ENCODE measurements around the gene NDUFS6.
"Not testable (repeated sequence)": the region's sequence is repeated elsewhere in the genome, so short reads cannot be mapped to it uniquely, and the experiment has no call there.

The NDUFS6 gene

GRCh38 chr5:1796371-1797102 lies 4.7 kb upstream of the NDUFS6 start:
- Histone ChIP-seq H3K4me3 (ENCODE audit: low read length in 2 of 2) (no peak overlapping the region), H3K9ac (ENCODE audit: low read depth in 1 of 2, low read length in 2 of 2) (no peak overlapping the region), H3K4me1 (ENCODE audit: control insufficient read depth in 2 of 2, insufficient read depth in 2 of 2, low read length in 2 of 2) (peaks cover 16 to 17% of the 10 kb centered on the region in 2 donors), H3K27me3 (ENCODE audit: control insufficient read depth in 2 of 2, insufficient read depth in 2 of 2, low read length in 2 of 2) (no peaks in the 10 kb centered on the region), H3K36me3 (ENCODE audit: control insufficient read depth in 2 of 2, insufficient read depth in 2 of 2, low read length in 2 of 2) (peaks cover 6 to 19% of the 10 kb centered on the region in 2 donors), H3K9me3 (ENCODE audit: control insufficient read depth in 2 of 2, low read length in 2 of 2) (no peaks in the 10 kb centered on the region), H3K27ac (ENCODE audit: low read depth in 2 of 2, low read length in 2 of 2) (no peak overlapping the region)

GRCh38 chr5:1797103-1797800 lies 4.0 kb upstream of the NDUFS6 start:
- H3K4me3 ChIP-seq (ENCODE audit: low read length in 2 of 2): no peak overlapping the region
- no peak overlapping the region for H3K9ac ChIP-seq (ENCODE audit: low read depth in 1 of 2, low read length in 2 of 2)
- peaks cover 16 to 22% of the 10 kb centered on the region in 2 donors for H3K4me1 ChIP-seq (ENCODE audit: control insufficient read depth in 2 of 2, insufficient read depth in 2 of 2, low read length in 2 of 2)

GRCh38 chr5:1797855-1798254 lies 3.4 kb upstream of the NDUFS6 start:
- H3K27ac ChIP-seq (ENCODE audit: low read depth in 2 of 2, low read length in 2 of 2): no peak overlapping the region
- no peaks in the 10 kb centered on the region for H3K9me3 ChIP-seq (ENCODE audit: control insufficient read depth in 2 of 2, low read length in 2 of 2)
- no peak overlapping the region for H3K9ac ChIP-seq (ENCODE audit: low read depth in 1 of 2, low read length in 2 of 2)
- H3K4me3 ChIP-seq (ENCODE audit: low read length in 2 of 2): no peak overlapping the region
- no peaks in the 10 kb centered on the region for H3K27me3 ChIP-seq (ENCODE audit: control insufficient read depth in 2 of 2, insufficient read depth in 2 of 2, low read length in 2 of 2)
- peaks cover 16 to 22% of the 10 kb centered on the region in 2 donors for H3K4me1 ChIP-seq (ENCODE audit: control insufficient read depth in 2 of 2, insufficient read depth in 2 of 2, low read length in 2 of 2)
- peaks cover 7 to 21% of the 10 kb centered on the region in 2 donors for H3K36me3 ChIP-seq (ENCODE audit: control insufficient read depth in 2 of 2, insufficient read depth in 2 of 2, low read length in 2 of 2)

More at GRCh38 chr5:1797103-1797800, 4.0 kb upstream of the NDUFS6 start:
- Histone ChIP-seq H3K36me3 (ENCODE audit: control insufficient read depth in 2 of 2, insufficient read depth in 2 of 2, low read length in 2 of 2) (peaks cover 6 to 19% of the 10 kb centered on the region in 2 donors), H3K27me3 (ENCODE audit: control insufficient read depth in 2 of 2, insufficient read depth in 2 of 2, low read length in 2 of 2) (no peaks in the 10 kb centered on the region), H3K9me3 (ENCODE audit: control insufficient read depth in 2 of 2, low read length in 2 of 2) (no peaks in the 10 kb centered on the region), H3K27ac (ENCODE audit: low read depth in 2 of 2, low read length in 2 of 2) (no peak overlapping the region)

GRCh38 chr5:1798589-1798988 lies 2.6 kb upstream of the NDUFS6 start:
- Histone ChIP-seq H3K4me1 (ENCODE audit: control insufficient read depth in 2 of 2, insufficient read depth in 2 of 2, low read length in 2 of 2) (peaks cover 16 to 22% of the 10 kb centered on the region in 2 donors), H3K36me3 (ENCODE audit: control insufficient read depth in 2 of 2, insufficient read depth in 2 of 2, low read length in 2 of 2) (peaks cover 14 to 28% of the 10 kb centered on the region in 2 donors), H3K9ac (ENCODE audit: low read depth in 1 of 2, low read length in 2 of 2) (peak overlapping the region; percentile 63 to 80), H3K4me3 (ENCODE audit: low read length in 2 of 2) (peak overlapping the region; percentile 81 to 97)
- not testable (repeated sequence) for H3K9me3 ChIP-seq (ENCODE audit: control insufficient read depth in 2 of 2, low read length in 2 of 2); H3K27ac ChIP-seq (ENCODE audit: low read depth in 2 of 2, low read length in 2 of 2); H3K27me3 ChIP-seq (ENCODE audit: control insufficient read depth in 2 of 2, insufficient read depth in 2 of 2, low read length in 2 of 2)

GRCh38 chr5:1799110-1799601 lies 2.1 kb upstream of the NDUFS6 start:
- Histone ChIP-seq H3K4me1 (ENCODE audit: control insufficient read depth in 2 of 2, insufficient read depth in 2 of 2, low read length in 2 of 2) (peaks cover 16 to 22% of the 10 kb centered on the region in 2 donors), H3K27ac (ENCODE audit: low read depth in 2 of 2, low read length in 2 of 2) (peak overlapping the region; percentile 31 to 38), H3K36me3 (ENCODE audit: control insufficient read depth in 2 of 2, insufficient read depth in 2 of 2, low read length in 2 of 2) (peaks cover 20 to 34% of the 10 kb centered on the region in 2 donors), H3K27me3 (ENCODE audit: control insufficient read depth in 2 of 2, insufficient read depth in 2 of 2, low read length in 2 of 2) (no peaks in the 10 kb centered on the region), H3K4me3 (ENCODE audit: low read length in 2 of 2) (peak overlapping the region; percentile 81 to 97), H3K9ac (ENCODE audit: low read depth in 1 of 2, low read length in 2 of 2) (peak overlapping the region; percentile 63 to 80), H3K9me3 (ENCODE audit: control insufficient read depth in 2 of 2, low read length in 2 of 2) (no peaks in the 10 kb centered on the region)

- Histone ChIP-seq H3K36me3 (ENCODE audit: control insufficient read depth in 2 of 2, insufficient read depth in 2 of 2, low read length in 2 of 2) (peaks cover 27 to 39% of the 10 kb centered on the region in 2 donors), H3K4me1 (ENCODE audit: control insufficient read depth in 2 of 2, insufficient read depth in 2 of 2, low read length in 2 of 2) (peaks cover 16 to 22% of the 10 kb centered on the region in 2 donors)
These were observed 1.4 kb upstream of the NDUFS6 start, which contains the start of gene MRPL36 for GRCh38 chr5:1799602-1800471. MRPL36 (minus strand) TSS chr5:1799837; CDS start chr5:1798935, 902 bp downstream.

DNA sequence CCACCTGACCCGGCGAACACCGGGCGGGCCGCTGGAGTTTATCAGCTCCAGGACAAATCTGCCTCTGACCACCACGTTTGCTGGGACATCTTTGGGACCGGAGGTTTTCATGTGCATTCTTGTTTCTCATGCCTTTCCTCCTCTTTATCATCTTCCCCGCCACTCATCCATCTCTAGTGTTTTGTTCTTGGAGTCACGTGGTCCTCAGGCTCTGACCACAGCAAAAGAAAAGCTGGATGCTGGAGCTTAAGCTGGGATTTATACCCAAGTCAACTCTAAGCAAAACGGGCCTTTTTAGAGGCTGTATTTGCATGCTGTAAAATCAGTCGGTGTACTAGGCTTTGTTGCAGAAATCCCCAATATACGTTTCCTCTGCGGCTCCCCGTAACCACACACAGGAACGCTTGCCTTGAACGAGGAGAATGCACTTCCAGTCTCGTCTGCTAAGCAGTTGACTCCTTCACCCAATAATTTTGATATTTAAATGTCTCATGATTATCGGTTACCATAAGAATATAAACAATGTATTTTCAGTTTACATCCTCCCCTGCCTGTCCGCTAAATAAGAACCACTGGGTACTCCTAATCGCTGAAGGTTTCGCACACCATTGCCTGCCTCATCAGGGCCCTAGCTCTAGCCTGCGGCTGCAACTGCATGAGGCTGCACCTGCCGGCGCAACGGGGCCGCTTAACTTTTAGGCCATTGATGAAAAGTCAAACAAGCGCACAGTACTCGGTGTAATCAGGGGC lies 560 bp upstream of the NDUFS6 start:
- peaks cover 35 to 47% of the 10 kb centered on the region in 2 donors for H3K36me3 ChIP-seq (ENCODE audit: control insufficient read depth in 2 of 2, insufficient read depth in 2 of 2, low read length in 2 of 2)
- H3K4me1 ChIP-seq (ENCODE audit: control insufficient read depth in 2 of 2, insufficient read depth in 2 of 2, low read length in 2 of 2): peaks cover 16 to 22% of the 10 kb centered on the region in 2 donors
- no peaks in the 10 kb centered on the region for H3K27me3 ChIP-seq (ENCODE audit: control insufficient read depth in 2 of 2, insufficient read depth in 2 of 2, low read length in 2 of 2)
- H3K9me3 ChIP-seq (ENCODE audit: control insufficient read depth in 2 of 2, low read length in 2 of 2): no peaks in the 10 kb centered on the region
- peak overlapping the region; percentile 70 to 95 for H3K9ac ChIP-seq (ENCODE audit: low read depth in 1 of 2, low read length in 2 of 2)
- H3K27ac ChIP-seq (ENCODE audit: low read depth in 2 of 2, low read length in 2 of 2): peak overlapping the region; percentile 79 to 81
- H3K4me3 ChIP-seq (ENCODE audit: low read length in 2 of 2): peak overlapping the region; percentile 81 to 97

More at GRCh38 chr5:1799602-1800471, 1.4 kb upstream of the NDUFS6 start, which contains the start of gene MRPL36:
- Histone ChIP-seq H3K9ac (ENCODE audit: low read depth in 1 of 2, low read length in 2 of 2) (peak within 1 kb of the TSS; percentile 70 to 95), H3K9me3 (ENCODE audit: control insufficient read depth in 2 of 2, low read length in 2 of 2) (no peaks in the 10 kb centered on the region), H3K4me3 (ENCODE audit: low read length in 2 of 2) (peak within 1 kb of the TSS; percentile 81 to 97), H3K27ac (ENCODE audit: low read depth in 2 of 2, low read length in 2 of 2) (peak within 1 kb of the TSS; percentile 79 to 81), H3K27me3 (ENCODE audit: control insufficient read depth in 2 of 2, insufficient read depth in 2 of 2, low read length in 2 of 2) (no peaks in the 10 kb centered on the region)

DNA sequence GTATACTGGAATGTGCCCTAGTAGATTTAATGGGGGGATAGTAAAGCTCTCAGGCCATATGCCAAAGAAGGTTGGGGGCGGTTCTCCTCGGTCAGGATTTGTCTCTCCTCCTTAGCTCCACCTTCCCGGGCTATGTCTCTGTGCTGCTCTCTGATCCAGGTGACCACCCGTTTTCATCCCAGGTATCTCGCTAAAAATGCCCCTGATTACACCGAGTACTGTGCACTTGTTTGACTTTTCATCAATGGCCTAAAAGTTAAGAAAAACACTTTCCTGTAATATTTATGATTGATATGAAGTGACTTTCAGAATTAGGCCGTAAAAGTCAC lies 724 bp downstream of the NDUFS6 start:
- H3K9me3 ChIP-seq (ENCODE audit: control insufficient read depth in 2 of 2, low read length in 2 of 2): no peaks in the 10 kb centered on the region
- peak overlapping the region; percentile 82 to 95 for H3K9ac ChIP-seq (ENCODE audit: low read depth in 1 of 2, low read length in 2 of 2)
- no peaks in the 10 kb centered on the region for H3K27me3 ChIP-seq (ENCODE audit: control insufficient read depth in 2 of 2, insufficient read depth in 2 of 2, low read length in 2 of 2)
- H3K4me3 ChIP-seq (ENCODE audit: low read length in 2 of 2): peak overlapping the region; percentile 81 to 97
- H3K4me1 ChIP-seq (ENCODE audit: control insufficient read depth in 2 of 2, insufficient read depth in 2 of 2, low read length in 2 of 2): peaks cover 16 to 22% of the 10 kb centered on the region in 2 donors
- H3K36me3 ChIP-seq (ENCODE audit: control insufficient read depth in 2 of 2, insufficient read depth in 2 of 2, low read length in 2 of 2): peaks cover 46 to 55% of the 10 kb centered on the region in 2 donors
- H3K27ac ChIP-seq (ENCODE audit: low read depth in 2 of 2, low read length in 2 of 2): peak overlapping the region in 1 of 2 donors; percentile 79

DNA sequence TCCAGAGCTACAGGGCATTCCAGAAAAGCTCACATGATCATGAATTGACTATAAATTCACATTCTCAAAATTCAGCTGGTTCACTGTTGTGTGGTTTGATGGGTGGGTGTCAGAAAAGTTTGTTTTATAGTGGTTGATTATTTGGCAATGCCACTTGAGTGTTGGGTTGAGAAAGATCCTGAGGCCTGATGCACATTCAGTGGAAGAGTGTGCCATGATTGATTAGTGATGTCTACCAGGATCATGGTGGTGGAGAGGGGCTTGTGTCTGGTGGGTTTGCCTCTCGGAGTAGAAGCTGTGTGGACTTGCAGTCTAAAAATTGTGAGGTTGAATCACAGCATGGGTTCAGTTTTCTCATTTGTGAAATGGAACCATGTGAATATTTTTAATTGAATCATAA lies 2.0 kb downstream of the NDUFS6 start:
- Histone ChIP-seq H3K4me1 (ENCODE audit: control insufficient read depth in 2 of 2, insufficient read depth in 2 of 2, low read length in 2 of 2) (peaks cover 13 to 22% of the 10 kb centered on the region in 2 donors), H3K9me3 (ENCODE audit: control insufficient read depth in 2 of 2, low read length in 2 of 2) (no peaks in the 10 kb centered on the region), H3K36me3 (ENCODE audit: control insufficient read depth in 2 of 2, insufficient read depth in 2 of 2, low read length in 2 of 2) (peaks cover 52 to 56% of the 10 kb centered on the region in 2 donors), H3K9ac (ENCODE audit: low read depth in 1 of 2, low read length in 2 of 2) (no peak overlapping the region), H3K4me3 (ENCODE audit: low read length in 2 of 2) (no peak overlapping the region), H3K27me3 (ENCODE audit: control insufficient read depth in 2 of 2, insufficient read depth in 2 of 2, low read length in 2 of 2) (no peaks in the 10 kb centered on the region), H3K27ac (ENCODE audit: low read depth in 2 of 2, low read length in 2 of 2) (no peak overlapping the region)

All from mucosa of rectum (tissue), 2 donors.